Middle frontal gyrus (tissue), 1 donor: Measurements from ENCODE around the gene A1BG.
"Not testable (repeated sequence)": the region's sequence is repeated elsewhere in the genome, so short reads cannot be mapped to it uniquely, and the experiment has no call there.

ENCODE experiments used
- DNase-seq: peaks from one replicate; pipeline ENCODE4 v3.0.0-alpha.2; 2015; ENCODE audit warnings: low spot score; ENCODE audit errors: extremely low spot score

The A1BG gene

DNA sequence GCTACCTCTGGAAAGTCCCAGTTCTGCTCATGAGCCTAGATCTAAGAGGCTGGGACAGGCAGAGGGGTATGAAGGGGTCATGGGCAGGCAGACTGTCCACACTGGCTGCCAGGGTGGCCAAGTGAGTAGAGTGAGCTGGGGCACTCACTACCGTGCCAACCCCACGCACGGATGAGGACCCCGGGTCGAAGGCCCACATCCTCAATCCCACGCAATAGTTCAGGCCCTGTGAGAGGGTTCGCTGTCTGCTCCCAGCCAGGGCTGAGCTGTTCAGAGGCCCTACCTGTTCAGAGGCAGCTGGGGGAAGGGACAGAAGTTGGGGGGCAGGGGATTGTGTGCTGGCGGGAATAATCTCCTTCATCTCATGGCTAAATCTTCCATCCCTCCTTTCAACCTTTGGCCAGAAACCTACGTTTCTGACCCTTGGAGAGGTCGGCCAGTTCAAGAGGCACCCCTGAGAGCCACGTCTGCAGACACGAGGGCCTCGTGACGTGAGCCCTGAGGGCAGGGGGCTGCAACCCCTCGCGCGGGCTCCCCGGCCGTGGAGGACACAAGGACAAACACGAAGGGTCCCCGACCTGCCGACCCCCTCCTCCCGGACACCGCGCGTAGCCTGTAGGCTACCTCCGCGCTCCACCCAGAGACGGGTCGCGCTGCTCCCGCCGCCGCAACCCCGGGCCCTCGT, 32.7 kb upstream of the A1BG start:
- no peak for DNase-seq

DNA sequence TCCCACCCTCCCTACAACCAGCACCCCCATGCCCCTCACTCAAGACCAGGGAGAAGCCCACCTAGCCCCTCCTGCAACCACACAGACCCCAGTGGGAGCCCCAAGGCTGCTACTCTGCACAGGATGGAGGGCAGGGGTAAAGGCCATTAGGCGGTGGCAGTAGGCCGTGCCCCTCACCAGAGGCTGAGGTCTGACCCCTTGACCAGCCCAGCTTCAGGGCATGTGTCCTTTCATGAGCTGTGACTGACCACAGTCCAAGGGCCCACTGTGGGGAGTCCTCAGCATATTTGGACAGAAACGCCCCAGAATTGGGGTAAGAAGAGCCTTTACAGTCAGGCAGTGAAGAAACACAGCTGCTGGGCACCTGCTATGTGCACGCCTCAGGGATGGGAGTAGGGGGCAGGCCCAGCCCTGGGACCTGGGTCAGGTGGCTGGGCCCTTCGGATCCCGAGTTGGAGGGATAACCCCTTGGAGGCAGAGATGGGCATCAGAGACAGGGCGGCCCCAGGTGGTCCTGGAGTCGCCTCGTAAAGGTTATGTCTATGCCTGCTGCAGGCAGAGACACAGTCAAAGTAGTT, 32.1 kb upstream of the A1BG start:
- DNase-seq = no peak

DNA sequence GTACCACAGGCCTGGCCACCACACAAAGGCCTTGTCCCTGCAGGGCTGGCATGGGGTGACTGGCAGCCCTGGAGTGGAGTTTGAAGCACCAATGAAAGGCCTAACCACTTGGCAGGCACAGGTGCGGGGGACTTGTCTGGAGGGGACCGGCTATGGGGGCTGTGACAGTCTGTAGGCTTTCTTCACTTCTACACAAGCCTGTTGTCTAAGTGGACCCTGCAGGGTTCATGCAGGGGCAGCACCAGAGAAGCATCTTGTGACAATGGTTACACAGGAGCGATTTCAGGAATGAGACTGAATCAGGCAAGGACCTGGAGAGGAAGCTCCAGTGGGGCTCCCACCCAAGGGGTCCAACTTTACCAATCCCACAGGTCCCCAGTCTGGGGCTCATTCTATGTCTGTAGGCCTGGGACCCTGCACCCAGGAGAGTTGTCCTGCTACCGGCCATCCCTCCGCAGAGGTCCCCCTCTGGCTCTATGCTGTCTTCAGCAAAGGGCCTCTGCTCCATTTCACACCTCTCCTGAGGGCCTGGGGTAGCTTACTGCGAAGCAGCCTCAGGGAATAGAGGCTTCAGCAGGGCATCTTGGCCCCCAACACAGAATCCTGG, 29.8 kb upstream of the A1BG start:
- DNase-seq = no peak

DNA sequence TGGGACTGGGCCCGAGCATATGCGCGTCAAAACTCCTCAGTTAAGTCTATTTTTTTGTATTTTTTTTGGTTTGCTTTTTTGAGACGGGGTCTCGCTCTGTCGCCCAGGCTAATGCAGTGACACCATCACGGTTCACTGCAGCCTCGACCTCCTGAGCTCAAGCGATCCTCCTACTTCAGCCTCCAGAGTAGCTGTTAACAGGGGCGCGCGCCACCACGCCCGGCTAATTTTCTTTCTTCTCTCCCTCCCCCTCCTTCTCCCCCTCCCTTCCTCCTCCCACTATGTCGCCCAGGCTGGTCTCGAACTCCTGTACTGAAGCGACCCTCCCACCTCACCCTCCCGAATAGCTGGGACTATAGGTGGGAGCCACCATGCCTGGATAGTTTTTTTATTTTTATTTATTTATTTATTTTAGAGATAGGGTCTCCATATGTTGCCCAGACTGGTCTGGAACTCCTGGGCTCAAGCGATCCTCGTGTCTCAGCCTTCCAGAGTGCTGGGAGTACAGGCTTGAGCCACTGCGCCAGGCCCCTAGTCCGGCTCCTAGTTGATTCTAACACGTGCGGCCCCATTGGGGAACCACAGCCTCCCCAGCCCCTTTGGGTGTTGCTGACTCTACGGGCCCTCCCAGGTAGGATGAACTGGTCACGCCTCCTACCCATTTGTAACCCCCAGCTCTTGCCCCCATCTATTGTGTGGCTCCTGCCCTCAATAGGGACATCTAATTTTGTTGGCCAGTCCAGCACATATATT, 28.3 kb upstream of the A1BG start:
- DNase-seq = no peak

DNA sequence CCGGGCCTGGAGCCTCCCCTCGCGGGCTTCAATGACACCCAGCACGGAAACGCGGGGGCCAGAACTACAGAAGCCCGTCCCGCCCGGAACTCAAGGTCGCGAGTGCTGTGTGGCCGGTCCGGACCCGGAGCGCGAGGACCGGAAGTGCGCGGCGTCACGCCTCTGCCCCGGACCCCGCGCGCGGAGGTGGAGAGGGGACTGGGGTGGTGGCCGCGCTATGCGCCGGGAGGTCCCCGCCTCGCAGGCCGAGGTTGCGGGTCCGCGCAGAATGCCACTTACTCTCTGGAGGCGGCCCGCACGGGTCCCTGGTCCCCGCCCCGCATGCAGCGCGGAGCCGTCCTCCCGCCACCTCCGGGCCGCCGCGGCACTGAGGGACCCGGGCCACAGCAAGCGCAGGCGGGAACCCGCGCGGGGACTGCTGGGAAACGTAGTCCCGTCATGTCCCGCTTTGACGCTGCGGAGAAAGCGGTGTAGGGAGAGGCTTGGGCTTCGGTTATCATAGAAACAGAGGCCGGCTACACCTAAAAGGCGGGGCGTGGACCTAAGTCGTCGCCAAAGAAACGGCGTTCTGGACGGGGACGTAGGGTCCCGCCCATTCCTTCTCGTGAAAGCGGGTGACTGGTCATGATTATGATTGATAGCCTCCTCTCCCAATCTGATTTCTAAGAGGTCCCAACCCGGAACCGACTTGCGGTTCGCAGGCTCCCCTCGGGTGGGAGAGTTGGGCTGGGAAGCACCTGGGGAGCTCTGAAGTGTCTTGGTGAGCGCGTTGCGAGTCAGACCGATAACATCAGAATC, 27.6 kb upstream of the A1BG start, which contains the start of gene ZNF837:
Gene ZNF837 (minus strand): TSS at position 369 of the 798 bp plus-strand sequence. CDS start 11,698 bp downstream, outside the sequence.
- DNase-seq = peak; percentile 100

DNA sequence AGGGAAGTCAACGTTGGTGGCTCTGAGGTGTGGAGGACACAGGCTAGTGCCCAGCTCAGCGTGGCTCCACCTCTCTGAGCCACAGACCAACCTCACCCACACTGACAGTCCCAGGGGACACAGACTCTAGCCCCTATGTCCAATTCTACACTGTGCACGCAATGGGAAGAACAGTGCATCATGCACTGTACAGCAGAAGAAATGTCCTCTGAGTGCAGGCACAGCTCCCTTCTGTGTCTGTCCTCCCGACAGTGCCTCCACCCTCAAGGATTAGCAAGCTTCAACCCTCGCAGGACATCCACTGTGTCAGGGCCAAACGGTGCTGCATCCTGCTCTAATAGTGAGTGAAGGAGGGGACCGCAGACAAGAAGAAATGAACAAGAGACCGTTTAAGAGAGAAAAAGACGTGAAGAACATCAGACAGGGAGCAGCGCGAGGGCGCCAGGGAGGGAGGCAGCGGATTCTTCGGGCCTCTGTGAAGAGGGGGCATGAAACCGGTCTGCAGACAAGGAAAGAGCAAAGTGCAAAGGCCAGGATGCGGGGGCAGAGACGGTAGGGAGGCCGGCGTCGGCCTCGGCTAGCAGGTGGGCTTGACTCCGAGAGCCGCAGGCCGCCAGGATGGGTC, 26.9 kb upstream of the A1BG start:
- DNase-seq = no peak

DNA sequence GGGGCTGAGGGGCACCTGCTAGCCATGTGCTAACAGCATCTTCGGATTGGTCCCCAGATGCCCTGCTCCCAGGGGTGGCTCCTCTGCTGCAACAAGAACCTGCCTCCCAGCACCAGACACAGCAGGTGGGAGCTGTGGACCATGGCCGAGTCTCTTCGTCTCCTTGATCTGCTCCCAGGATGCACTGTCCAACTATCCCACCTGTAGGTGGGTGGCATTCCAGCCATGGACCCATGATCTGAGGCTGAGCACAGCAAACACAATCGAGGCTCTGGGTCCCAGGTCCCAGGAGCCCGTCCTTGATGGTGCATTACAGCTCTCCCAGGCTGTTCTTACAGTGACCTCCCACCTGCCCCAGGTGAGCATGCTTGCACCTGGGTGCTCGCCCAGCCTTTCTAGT, 26.0 kb upstream of the A1BG start:
- DNase-seq = no peak

DNA sequence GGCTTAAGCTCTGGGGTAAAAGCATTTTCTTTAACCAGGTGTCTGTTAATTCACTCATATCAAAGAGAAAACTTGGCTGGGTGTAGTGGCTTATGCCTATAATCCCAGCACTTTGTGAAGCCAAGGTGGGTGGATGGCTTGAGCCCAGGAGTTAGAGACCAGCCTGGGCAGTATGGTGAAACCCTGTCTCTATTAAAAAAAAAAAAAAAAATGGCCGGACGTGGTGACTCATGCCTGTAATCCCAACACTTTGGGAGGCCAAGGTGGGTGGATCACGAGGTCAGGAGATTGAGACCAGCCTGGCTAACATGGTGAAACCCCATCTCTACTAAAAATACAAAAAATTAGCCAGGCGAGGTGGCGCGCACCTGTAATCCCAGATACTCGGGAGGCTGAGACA, 23.4 kb upstream of the A1BG start:
- DNase-seq = not testable (repeated sequence)

DNA sequence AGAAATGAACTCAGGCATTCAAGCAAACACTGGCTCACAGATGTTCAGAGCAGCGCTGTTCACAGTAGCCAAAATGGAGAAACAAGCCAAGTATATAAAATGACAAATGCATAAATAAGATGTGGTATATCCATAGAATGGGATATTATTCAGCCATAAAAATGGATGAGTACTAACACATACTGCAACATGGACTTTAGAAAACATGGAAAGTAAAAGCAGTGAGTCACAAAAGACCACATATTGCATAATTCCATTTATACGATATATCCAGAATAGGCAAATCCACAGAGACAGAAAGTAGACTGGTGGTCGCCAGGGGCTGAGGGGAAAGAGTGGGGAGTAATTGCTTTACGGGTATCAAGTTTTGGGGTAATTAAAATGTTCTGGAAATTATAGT, 20.9 kb upstream of the A1BG start:
- no peak for DNase-seq

DNA sequence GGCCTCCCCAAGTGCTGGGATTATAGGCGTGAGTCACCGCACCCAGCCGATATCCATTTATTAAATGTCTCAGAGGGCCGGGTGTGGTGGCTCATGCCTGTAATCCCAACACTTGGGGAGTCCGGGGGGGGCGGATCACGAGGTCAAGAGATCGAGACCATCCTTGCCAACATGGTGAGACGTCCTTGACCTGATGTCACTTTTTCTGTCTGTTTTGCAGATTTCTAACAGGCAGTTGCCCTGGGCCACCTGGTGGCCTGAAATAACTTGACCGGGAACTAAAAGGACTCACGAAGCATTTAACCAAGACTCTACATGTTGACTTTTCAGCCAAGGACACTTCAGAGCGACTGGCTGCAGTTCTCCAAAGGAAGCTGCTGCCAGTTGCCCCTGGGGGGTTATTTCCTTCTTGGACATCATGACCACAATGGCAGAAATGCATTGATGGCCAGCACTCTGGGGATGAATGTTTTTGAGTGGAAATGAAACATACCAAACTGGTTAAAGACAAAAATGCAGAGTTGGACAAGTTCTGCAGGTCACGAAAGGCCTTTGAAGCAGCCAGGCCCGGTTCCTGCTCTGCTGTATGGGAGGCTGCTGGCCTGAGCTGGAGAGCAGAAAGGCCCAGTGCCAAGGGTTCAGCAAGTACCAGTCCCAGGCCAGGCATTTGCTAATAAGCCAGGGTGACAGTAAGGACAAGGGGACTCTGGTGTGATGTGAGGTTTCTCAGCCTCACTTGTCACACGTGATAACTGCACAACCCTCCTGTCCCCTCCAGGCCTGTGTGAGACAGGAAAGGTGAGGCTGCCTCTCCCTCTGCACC, 19.2 kb upstream of the A1BG start:
- no peak for DNase-seq

DNA sequence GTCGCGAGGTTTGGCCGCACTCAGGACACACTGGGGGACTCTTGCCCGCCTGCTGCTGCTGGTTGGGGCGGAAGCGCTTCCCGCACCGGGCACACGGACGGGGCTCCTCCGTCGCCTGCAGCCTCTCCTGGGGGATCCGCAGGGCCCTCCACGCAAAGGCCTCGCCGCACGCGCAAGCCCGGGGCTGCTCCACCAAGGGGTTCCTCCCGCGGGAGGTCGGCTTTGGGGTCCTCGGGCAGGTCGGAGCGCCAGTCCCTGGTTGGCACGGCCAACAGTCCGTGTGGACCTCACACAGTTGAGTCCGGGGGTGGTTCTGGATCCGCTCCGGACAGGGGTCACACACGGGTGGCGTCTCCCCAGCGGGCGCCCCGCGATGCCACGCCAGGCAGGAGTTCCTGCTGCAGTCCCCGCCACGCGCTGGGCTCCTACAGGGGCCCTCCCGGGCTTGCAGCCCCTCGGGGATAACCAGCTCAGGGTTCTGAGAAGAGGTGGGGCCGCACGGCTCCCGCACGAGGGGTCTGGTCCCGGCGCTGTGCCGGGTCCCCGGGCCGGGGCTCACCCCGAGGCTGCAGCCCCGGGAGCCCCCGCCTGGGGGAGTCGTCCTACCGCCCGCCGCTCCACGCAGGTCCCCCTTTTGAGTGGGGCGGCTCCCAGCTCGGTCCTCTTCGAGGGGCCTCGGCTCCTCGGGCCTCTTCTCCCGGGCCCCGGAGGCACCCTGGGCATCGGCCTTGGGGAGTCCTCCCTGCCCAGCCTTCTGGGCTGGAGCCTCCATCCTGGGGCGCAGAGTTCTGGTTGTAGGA, 15.5 kb upstream of the A1BG start:
- no peak for DNase-seq

DNA sequence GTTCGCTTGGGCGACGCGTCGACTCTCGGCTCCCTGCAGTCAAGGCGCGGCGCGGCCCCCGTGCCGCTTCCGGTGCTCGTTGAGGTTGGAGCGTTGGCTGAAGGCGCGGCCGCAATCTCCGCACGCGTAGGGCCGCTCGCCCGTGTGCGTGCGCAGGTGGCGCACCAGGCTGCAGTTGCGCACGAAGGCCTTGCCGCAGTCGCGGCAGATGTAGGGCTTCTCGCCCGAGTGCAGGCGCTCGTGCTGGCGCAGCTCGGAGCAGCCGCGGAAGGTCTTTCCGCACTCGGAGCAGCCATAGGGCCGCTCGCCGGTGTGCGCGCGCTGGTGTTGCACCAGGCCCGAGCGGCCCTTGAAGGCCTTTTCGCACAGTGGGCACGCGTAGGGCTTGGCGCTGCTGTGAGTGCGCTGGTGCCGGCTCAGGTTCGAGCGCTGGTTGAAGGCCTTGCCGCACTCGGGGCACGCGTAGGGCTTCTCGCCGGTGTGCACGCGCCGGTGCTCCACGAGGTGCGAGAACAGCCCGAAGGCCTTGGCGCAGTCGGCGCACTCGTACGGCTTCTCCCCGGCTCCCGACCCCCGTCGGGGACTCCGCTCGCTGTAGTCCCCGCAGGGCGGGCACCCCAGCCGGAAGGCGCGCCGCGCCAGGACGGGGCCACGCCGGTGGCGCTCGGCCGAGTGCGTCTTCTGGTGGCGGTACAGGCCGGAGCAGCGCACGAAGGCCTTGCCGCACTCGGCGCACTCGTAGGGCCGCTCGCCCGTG, 14.6 kb upstream of the A1BG start:
- DNase-seq = no peak

DNA sequence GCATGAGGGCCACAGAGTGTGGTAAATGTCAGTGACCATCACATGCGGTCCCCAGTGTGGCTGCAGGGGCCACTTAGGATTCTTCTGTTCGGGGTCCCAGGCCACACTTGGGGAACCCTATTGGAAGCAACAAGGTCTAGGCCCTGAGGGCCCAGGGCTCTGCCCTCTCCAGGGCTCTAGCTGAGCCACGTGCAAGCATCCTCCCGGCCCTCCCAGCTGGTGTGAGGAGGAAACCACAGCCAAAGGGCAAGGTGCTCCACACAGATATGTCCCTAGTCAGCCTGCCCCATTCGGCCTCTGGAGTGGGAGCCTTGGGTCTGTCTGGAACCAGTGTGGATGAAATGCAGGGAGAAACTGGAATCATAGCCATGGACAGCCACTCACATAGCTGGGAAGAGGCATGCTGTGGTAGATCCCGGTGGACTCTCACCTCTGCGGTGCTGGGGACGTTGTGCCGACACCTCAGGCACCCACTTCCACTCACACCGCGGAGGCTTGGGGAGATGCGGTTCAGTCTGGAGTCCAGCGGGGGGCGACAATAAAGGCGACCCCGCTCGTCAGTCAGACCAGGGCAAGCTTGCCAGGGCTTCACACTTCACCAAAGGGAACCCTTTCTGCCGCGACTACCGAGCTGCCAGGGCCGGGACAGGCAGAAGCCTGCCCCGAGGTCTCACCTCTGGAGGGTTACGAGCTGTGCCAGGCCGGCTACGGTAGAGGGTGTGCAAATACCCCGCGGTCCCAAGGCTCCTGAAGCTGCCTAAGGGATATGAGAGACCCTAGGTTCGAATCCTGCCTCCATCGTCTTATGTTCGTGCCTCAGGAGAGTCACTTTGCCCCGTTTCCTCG, 13.5 kb upstream of the A1BG start:
- no peak for DNase-seq

DNA sequence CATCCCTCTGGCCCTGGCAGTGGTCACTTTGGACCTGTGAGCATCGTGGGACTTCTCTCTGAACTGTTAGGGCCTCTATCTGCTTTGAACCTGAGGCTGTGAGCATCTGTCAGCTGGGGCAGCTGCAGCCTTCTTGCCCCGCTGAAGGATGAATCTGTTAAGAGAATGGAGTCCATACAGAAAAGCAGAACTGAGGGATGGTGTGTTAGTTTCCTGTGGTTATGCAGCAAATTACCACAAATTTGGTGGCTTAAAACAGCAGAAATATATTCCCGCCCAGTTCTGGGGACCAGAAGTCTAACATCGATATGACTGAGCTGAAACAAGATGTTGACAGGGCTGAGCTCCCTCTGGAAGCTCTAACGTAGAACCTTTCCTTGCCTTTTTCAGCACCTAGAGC, 10.9 kb upstream of the A1BG start:
- DNase-seq = no peak

DNA sequence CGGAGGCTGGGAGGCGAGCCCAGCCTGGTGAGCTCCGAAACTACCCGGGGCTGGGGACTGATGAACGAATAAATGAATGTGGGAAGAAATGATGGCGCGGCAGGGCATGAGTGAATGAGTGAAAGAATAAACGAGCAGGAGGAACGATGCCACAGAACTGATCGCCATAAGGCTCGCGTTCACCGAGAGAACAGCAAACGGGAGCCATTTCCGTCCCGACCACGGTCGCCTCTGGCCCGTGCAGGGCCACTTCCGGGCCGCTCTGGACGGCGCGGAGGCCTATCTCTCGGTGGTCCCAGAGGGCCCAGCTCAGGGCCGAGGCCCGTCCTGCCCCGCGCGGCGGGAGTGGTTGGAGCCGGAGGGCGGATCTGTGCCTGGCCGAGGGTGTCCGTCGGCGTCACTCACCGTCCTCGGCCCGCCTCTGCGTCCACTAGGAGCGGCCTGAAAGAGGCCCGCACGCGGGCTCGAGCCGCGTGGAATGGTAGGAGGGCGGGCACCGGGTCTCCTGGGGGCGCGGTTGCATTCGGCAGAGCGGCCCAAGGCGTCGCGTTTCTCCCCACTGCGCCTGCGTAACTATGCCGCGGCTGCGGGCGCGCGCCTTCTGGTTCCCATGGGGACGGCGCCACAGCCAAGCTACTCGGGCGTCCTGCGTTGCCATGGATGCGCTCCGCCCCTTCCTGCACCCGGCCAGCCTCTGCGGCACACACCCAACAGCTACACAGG, 9.1 kb upstream of the A1BG start, which contains the start of gene ZNF497:
Gene ZNF497 (minus strand): TSS at position 480 of the 723 bp plus-strand sequence. CDS start 5,116 bp downstream, outside the sequence.
- DNase-seq = peak; percentile 95

DNA sequence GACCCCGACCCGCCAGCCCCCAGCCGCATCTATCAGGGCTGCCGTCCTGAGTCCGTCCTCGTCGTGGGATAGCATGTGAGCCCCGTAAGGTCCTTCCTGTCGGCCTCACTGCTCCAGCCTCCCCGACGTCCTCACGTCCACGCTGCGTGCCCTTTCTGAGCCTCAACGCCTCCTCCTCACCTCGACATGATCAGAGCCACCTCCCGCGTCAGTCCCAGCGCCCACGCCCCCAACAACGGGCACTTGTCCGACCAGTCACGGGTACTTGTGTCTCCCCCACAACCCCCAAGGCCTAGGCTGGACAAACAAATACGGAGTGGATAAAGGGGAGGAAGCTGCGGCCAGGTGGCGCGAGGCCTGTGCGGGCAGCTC, 8.6 kb upstream of the A1BG start:
- DNase-seq = no peak
